KMS-11 (cell line): ENCODE measurements around the gene GABRA6.

ENCODE experiments used
- H2AFZ ChIP-seq: fragments of 200-600 bp; sonication (generic); 2 replicates; pipeline ENCODE4 v1.6.1; 2016; ENCODE audit warnings: antibody characterized with exemption, mixed run types, low read depth
- H3K27ac ChIP-seq: fragments of 200-600 bp; sonication (generic); 2 replicates; pipeline ENCODE4 v1.6.1; 2016; ENCODE audit warnings: mild to moderate bottlenecking, mixed run types
- H3K27me3 ChIP-seq: fragments of 200-600 bp; sonication (generic); 2 replicates; pipeline ENCODE4 v1.6.1; 2017; ENCODE audit warnings: mild to moderate bottlenecking, low read depth, mixed run types, moderate library complexity; ENCODE audit not compliant: insufficient read depth
- H3K36me3 ChIP-seq: fragments of 200-600 bp; sonication (generic); 2 replicates; pipeline ENCODE4 v1.6.1; 2017; ENCODE audit warnings: mild to moderate bottlenecking, mixed run types; ENCODE audit not compliant: insufficient read depth
- H3K4me1 ChIP-seq: fragments of 200-600 bp; sonication (generic); 2 replicates; pipeline ENCODE4 v1.6.1; 2016; ENCODE audit warnings: mild to moderate bottlenecking, low read depth, mixed run types; ENCODE audit not compliant: poor library complexity, severe bottlenecking
- H3K4me2 ChIP-seq: fragments of 200-600 bp; sonication (generic); 2 replicates; pipeline ENCODE4 v1.7.0; 2016; ENCODE audit warnings: mild to moderate bottlenecking, mixed run types
- H3K4me3 ChIP-seq: fragments of 200-600 bp; sonication (generic); IDR thresholded peaks from 2 replicates; pipeline ENCODE4 v1.6.1; 2017; ENCODE audit warnings: low read depth, low read length, mixed read lengths; ENCODE audit not compliant: insufficient read depth
- H3K79me2 ChIP-seq: fragments of 200-600 bp; sonication (generic); 2 replicates; pipeline ENCODE4 v1.6.1; 2016; ENCODE audit warnings: low read depth, mixed run types; ENCODE audit not compliant: insufficient read depth
- H3K9ac ChIP-seq: fragments of 200-600 bp; sonication (generic); 2 replicates; pipeline ENCODE4 v1.6.1; 2016; ENCODE audit warnings: mild to moderate bottlenecking, mixed run types
- H4K20me1 ChIP-seq: fragments of 200-600 bp; sonication (generic); 2 replicates; pipeline ENCODE4 v1.6.1; 2016; ENCODE audit warnings: mild to moderate bottlenecking, mixed run types; ENCODE audit not compliant: insufficient read depth
- CTCF ChIP-seq: fragments of 200-600 bp; sonication (generic); conservative IDR thresholded peaks from 2 replicates; pipeline ENCODE4 v1.6.1; 2017; ENCODE audit warnings: low read depth, mild to moderate bottlenecking, antibody characterized with exemption, low read length, moderate library complexity, mixed read lengths

Gene GABRA6

GRCh38 chr5:161703528-161703927 lies 18.0 kb downstream of the GABRA6 start:
- H3K27ac ChIP-seq: no peak overlapping the region
- no peak overlapping the region for H2AFZ ChIP-seq
- no peaks in the 10 kb centered on the region for H3K27me3 ChIP-seq
- no peaks in the 10 kb centered on the region for H3K4me1 ChIP-seq
- no peak overlapping the region for H3K4me3 ChIP-seq
- no peak overlapping the region for H3K4me2 ChIP-seq
- no peaks in the 10 kb centered on the region for H3K79me2 ChIP-seq
- no peaks in the 10 kb centered on the region for H3K36me3 ChIP-seq
- H4K20me1 ChIP-seq: no peaks in the 10 kb centered on the region
- no peak overlapping the region for H3K9ac ChIP-seq
- no peak for TF ChIP-seq CTCF

GRCh38 chr5:161707382-161707781 lies 21.9 kb downstream of the GABRA6 start:
- Histone ChIP-seq H2AFZ (no peak overlapping the region), H3K4me2 (no peak overlapping the region), H3K27ac (no peak overlapping the region), H4K20me1 (no peaks in the 10 kb centered on the region), H3K27me3 (no peaks in the 10 kb centered on the region), H3K79me2 (no peaks in the 10 kb centered on the region), H3K4me1 (no peaks in the 10 kb centered on the region), H3K4me3 (no peak overlapping the region), H3K36me3 (no peaks in the 10 kb centered on the region), H3K9ac (no peak overlapping the region)
- no peak for TF ChIP-seq CTCF

GRCh38 chr5:161709239-161709638 lies 23.7 kb downstream of the GABRA6 start:
- Histone ChIP-seq H3K27me3 (no peaks in the 10 kb centered on the region), H2AFZ (no peak overlapping the region), H3K4me2 (no peak overlapping the region), H3K79me2 (no peaks in the 10 kb centered on the region), H4K20me1 (no peaks in the 10 kb centered on the region), H3K36me3 (no peaks in the 10 kb centered on the region), H3K9ac (no peak overlapping the region), H3K4me1 (no peaks in the 10 kb centered on the region), H3K27ac (no peak overlapping the region), H3K4me3 (no peak overlapping the region)
- no peak for TF ChIP-seq CTCF

- Histone ChIP-seq H4K20me1 (no peaks in the 10 kb centered on the region), H3K4me2 (no peak overlapping the region), H3K4me3 (no peak overlapping the region), H3K79me2 (no peaks in the 10 kb centered on the region), H3K4me1 (no peaks in the 10 kb centered on the region), H3K27me3 (no peaks in the 10 kb centered on the region), H3K27ac (no peak overlapping the region), H3K9ac (no peak overlapping the region), H3K36me3 (no peaks in the 10 kb centered on the region), H2AFZ (no peak overlapping the region)
- no peak for TF ChIP-seq CTCF
These were observed 27.5 kb downstream of the GABRA6 start for GRCh38 chr5:161713042-161713441.

- no peak for TF ChIP-seq CTCF
- Histone ChIP-seq H2AFZ (no peak overlapping the region), H3K27ac (no peak overlapping the region), H3K4me1 (no peaks in the 10 kb centered on the region), H3K36me3 (no peaks in the 10 kb centered on the region), H3K4me3 (no peak overlapping the region), H3K79me2 (no peaks in the 10 kb centered on the region), H3K9ac (no peak overlapping the region), H4K20me1 (no peaks in the 10 kb centered on the region), H3K27me3 (no peaks in the 10 kb centered on the region), H3K4me2 (no peak overlapping the region)
These were observed 33.6 kb downstream of the GABRA6 start for GRCh38 chr5:161719157-161719556.
